Right lung (tissue), 5 donors: ENCODE measurements around the gene SEMA4B. TPM values are rescaled to one million over a fixed set of nuclear protein-coding genes. Genes with fewer than 3 reads are reported as not detected.
"Not testable (repeated sequence)": the region's sequence is repeated elsewhere in the genome, so short reads cannot be mapped to it uniquely, and the experiment has no call there.

Source experiments
- DNase-seq, 2 donors: peaks; one replicate each; pipeline ENCODE4 v3.0.0-alpha.2; 2013
- polyA plus RNA-seq, 5 donors: library from polyadenylated mRNA; unstranded; fragments of 120-200 nt; gene quantifications; one replicate each; pipeline versions ENCODE4 v1.2.1 to v1.2.3, GENCODE V29; 2013; ENCODE audit warnings: inconsistent platforms in 1 of 5, low replicate concordance in 1 of 5; ENCODE audit not compliant: insufficient read length in 5 of 5, insufficient read depth in 1 of 5

SEMA4B gene
- polyA plus RNA-seq, 5 donors = 21.0 to 30.0 (median 23.4) TPM

DNA sequence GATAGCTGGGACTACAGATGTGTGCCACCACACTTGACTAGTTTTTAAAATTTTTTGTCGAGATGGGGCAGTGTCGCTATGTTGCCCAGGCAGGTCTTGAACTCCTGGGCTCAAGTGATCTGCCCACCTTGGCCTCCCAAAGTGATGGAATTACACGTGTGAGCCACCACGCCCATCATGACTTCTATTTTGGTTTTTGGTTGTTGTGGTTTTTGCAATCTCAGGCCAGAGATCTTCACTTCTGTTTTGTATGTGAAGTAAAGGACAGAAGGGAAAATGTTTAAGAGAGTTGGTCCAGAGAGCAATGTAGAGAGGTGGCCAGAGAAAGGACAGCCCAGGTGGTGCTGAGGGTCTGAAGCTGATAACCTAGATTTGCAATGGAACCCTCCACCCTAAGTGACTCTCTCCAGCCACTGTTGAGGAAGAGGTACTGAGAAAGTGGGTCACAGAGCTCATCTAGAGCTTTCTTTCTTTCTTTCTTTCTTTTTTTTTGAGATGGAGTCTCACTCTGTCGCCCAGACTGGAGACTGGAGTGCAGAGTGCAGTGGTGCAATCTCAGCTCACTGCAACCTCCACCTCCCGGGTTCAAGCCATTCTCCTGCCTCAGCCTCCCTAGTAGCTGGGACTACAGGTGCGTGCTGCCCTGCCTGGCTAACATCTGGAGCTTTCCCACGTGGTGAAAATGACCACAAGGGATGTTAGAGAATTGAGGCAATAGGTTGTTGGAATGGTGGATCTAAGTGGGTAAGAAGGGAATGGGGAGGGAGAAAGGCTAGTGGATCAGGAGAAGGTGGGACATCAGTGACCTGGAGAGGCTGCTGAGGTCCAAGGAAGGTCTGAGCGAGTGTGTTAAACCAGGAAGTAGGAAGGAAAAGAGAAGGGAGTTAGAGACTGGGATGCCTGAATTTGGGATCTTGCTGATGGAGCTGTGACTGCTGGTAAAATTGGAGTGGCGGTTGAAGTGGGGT, 22.4 kb upstream of the SEMA4B start:
- DNase-seq = no peak

DNA sequence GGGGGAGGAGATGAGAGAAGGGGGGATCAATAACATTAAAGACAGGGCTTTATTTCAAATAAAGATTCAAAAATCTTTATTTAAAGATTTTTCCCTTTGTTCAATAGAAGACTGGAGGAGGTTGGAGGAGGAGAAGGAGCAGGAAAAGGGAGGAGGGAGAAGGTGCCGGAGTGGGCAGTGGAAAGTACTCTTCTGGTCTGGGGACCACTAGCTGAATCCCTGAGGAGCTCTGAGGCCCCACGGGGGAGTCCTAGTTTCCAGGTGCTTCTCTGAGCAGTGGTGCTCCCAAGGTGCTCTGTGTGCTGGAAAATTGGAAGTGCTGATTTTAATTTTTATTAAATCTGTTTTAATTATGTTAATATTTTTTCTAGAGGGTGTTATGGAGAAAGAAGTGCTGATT, 19.4 kb upstream of the SEMA4B start:
- DNase-seq = no peak

DNA sequence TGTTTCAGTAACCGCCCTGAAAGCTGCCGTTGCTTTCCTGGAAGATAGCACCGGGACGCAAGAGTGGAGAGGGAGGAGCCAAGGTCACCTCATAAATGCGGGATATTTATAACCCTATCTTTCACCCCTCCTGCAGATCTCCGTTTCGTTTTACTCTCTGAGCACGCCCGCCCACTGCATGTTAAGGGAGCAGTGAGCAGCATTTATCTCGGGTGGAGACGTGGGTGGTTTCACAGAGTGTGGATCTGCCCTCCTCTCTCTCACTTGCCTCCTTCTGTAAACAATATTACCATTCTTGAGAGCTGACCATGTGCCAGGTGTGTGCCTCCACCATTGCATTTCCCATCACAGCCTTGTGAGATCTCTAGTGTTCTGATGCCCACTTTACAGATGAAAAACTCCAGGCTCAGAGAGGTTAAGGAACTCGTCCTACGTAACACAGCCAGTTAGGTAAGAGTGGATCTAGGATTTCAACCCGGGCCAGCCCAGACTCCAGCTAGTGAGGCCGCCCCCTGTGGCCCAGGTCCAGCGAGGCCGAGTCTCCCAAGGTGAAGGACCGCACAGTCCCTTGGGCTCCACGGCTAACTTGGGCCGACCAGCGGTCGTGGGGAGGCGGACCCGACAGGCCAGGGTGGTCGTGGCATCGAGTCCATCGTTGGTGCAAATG, 16.9 kb upstream of the SEMA4B start:
- peak; percentile 18 to 28 for DNase-seq

DNA sequence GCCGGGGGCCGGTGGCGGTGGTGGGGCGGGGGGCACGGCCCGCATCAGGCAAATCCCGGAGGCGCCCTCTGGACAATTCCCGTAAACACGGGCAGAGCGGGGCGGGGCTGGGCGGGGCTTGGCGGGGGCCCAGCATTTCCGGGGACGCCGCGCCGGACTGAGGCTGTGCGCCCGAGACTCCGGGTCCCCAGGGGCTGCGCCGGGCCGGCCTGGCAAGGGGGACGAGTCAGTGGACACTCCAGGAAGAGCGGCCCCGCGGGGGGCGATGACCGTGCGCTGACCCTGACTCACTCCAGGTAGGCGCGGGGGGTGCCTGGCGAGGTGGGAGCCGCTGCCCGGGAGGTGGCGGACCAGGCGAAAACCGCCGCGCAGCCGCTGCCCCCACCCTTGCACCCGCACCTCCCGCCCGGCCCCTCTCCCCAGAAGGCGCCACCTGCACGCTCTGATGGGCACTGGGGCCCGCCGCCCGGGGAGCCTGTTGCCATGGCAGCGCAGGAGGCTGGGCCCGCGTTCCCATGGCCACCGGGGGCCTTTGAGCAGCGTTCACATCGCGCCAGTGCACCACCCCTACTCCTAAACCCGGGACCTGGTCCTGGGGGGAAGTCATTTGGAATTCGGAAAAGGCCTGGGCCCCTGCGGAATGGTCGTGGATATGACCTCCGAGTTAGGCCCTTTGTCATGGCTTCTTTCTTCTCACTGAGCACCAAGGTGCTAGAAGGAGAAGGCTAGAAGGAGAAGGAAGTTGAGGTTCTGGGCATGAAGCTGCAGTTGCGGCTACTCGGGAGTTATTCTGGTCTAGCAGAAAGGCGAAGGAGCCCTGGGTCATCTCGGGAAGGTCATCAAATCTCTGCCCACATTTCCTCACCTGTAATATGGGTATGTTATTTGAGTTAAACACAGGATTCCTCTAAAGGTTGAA, 16.1 kb upstream of the SEMA4B start:
- DNase-seq = peak; percentile 24 to 51

DNA sequence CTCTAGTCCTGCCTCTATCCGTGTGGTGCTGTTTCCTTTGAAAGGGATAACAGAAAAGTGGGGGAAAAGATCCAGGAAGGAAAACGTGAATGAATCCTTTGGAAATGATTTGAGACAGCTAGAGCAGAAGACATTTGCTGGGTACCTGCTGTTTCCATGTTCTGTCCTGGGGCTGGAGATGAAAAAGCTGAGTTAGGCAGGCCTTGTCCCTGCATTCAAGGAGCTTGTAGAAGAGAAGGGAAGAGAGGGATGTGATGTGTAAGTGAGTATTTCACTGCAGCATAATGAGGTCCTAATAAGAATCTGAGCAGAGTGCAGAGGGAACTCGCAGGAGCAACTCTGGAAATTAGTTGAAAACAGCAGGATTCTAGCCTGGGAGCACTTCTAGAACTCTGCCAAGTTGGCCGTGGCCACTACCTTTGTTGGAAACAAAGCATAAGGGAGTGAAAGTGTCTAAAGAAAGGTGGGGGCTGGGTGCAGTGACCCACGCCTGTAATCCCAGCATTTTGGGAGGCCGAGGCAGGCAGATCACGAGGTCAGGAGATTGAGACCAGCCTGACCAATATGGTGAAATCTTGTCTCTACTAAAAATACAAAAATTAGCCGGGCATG, 13.8 kb upstream of the SEMA4B start:
- no peak for DNase-seq

DNA sequence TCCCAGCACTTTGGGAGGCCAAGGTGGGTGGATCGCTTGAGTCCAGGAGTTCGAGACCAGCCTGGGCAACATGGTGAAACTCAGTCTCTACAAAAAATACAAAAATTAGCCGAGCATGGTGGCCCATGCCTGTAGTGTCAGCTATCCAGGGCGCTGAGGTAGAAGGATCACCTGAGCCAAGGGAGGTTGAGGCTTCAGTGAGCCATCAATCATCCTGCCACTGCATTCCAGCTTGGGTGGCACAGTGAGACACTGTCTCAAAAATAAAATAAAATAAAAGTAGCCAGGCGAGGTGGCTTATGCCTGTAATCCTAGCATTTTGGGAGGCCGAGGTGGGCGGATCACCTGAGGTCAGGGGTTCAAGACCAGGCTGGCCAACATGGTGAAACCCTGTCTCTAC, 13.1 kb upstream of the SEMA4B start:
- DNase-seq = not testable (repeated sequence)

DNA sequence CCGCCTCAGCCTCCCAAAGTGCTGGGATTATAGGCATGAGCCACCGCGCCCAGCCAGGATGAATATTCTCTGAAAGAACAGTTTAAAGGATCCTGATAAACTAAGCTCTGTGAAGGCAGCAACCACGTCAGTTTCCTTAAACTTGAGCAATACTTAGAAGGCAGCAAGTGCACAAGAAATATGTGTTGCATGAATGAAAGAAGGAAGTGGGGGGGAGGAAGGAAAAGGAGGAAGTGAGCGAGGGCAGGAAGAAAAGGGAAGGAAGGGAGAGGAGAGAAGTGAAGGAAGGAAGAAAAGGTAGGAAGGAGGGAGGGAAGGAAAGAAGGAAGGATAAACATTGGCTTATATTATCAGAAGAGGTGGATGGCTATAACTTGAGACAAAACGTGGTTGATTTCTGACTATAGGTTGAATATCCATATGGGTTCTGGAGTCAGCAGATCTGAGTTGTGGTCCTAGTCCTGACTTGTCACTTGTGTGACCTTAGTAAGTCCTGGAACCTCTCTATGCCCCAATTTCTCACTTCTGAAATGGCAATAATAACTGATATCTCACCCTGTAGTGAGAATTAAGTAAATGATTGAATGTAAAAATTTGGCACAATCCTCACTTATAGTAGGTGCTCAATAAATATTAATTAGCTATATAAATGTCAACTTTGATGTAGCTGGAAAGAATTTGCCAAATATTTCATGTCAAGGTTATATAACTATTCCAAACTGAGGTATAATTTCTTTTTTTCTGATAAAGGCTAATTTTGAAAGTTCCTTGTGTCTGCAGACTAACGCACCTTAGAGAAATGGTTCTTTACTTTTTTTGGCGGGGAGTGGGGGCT, 12.0 kb upstream of the SEMA4B start:
- DNase-seq = no peak

DNA sequence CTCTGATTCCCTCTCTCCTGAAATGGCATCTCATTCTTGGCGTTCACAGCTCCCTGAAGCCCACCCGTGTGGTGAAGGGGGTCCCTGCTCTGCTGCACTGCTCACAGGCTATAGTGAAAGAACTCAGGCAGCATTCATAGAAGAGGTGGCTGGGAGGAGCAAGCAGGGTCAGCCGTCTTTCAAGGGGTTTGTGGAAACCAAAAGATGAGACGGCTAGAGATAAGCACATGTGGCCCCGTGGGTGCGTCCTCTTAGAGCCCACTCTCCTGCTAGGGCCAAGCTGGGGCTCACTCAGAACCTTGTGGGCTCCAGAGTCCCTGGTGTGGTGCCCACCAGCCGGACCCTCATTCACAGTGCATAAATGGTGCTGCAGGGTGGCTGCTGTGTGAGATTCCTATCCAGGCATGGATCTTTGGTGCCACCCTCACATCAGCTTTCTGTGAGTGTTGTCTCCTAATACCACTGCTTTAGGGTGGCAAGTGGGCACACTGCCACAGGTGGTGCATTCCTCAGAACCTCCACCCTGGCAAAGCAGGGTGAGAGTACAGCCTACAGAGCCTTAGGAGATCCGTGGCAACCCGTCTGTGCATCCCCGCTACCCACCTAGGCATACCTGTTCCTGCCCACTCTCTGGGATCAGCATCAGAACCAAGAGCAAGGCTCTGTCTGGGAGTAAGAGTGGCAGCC, 11.2 kb upstream of the SEMA4B start:
- DNase-seq = no peak

DNA sequence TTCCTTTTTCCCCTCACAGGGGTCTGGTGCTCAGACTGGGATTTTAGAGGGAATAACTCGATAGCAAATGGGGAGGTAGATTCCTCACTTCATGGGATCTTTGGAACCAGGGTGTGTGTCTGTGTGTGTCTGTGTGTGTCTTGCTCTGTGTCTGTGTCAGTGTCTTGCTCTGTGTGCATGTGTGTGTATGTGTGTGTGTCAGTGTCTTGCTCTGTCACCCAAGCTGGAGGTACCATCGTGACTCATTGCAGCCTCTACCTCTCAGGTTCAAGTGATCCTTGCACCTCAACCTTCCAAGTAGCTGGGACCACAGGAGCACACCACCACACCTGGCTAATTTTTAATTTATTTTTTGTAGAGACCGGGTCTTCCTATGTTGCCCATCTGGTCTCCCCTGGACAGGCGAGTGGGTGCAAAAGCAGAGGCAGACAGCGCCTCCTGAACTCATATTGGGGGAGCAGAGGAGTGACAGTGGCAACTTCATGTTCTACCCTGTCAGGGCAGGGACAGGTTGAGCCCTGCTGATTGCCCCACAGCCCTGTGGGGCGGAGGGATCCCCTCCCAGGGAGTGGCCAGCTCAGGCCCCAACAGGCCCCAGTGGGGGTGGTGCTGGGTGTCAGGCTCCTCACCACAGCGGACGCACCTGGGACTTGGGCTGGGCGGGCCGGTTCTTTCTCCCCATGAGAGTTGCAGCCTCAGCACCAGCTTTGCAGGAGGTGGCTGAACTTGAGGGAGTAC, 10.4 kb upstream of the SEMA4B start:
- no peak for DNase-seq

DNA sequence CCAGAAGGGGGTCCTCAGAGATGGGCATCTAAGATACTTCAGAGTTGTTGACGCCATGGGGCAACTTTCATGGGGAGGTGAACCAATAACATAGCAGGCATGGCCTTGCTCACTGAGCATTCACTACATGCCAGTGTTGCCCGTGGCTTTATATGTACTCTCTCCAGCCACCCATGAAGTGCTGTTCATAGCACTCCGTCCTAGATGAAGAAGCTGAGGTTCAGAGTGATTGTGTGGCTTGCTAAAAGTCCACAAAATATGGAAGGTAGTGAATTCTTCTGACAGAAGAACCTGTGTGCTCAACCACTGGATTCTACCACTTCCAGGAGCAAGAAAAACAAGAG, 9.8 kb upstream of the SEMA4B start:
- no peak for DNase-seq

DNA sequence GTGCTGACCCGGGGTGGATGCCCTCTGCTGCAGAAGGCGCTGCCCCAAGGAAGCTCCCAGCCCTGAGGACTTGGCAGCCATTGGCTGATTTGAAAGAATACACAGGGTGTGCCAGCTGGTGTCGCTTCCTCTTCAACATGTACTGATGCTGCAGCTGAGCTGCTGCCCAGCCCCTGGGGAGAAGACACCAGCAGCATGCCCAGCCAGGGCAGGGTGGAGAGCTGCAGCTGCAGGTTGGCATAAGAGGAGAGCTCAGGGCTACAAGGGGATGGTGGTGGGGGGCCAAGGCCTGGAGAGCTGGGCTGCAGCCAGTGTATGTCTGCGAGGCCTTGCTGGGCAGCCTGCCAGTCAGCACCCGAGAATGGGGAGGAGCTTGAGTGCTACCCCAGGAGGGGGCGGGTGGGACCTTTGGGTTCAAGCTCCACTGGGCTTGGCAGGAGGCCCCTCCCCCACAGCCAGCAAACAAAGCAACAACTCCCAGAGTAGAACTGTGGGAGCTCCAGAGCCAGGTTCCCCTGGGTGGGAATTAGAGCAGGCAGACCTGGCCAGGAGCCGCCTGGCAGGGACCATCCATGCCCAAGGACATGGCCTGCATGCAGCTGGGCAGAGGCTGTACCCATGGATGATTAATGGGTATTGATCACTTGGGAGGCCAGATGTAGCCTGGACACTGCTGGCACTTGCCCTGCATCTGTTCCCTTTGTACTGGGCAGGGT, 9.2 kb upstream of the SEMA4B start:
- peak in 1 of 2 donors; percentile 67 for DNase-seq

DNA sequence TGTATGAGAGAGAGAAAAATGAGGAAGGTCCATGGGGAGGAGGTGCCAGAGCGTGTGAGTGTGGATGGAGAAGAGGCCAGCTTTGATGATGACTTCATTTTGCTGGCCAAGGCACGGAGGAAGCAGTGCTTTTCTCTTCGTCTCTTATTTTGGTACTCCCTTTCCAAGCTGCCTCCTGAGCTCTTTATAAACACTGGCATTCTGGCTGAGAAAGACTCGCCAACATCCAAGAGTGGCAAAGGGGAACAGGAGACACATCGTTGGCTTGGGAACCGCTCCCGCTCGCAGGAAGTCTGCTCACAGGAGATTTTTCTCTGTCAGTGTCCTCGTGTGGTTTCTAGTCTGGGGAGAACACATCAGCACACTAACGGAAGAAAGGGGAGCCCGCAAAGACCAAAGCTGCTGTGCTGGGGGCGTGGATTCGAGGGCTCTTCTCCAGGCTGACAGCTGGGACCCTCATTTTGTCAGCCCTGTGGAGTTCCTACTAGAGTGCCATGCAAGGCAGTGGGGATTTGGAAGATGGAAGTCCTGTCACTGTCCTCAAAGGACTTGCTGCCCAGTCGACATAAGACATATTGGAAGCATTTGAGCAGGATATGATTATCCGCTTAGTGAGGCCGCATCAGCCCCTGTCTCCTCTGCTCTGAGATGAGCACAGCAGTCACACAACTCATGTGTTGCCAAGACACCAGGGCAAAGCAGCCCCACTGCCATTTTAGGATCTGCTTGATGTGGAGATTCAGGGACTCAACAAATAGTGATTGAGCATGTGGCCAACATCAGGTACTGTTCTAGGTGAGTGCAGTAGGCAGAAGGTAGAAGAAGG, 8.0 kb upstream of the SEMA4B start:
- no peak for DNase-seq

DNA sequence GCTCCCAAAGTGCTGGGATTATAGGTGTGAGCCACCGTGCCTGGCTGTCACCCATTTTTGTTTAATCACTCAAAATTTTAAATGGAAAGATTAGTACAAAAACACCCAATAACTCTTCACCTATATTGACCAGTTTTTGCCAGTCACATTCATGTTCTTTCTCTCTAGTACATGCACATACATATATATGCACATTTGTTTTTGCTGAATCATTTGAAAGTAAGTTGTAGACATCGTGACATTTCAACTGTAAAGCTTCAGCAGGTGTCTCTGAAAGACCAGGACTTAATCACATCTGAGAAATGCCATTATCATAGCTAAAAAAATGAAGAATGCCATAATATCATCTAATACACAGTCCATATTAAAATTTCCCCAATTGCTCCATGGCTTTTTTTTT, 6.5 kb upstream of the SEMA4B start:
- no peak for DNase-seq

DNA sequence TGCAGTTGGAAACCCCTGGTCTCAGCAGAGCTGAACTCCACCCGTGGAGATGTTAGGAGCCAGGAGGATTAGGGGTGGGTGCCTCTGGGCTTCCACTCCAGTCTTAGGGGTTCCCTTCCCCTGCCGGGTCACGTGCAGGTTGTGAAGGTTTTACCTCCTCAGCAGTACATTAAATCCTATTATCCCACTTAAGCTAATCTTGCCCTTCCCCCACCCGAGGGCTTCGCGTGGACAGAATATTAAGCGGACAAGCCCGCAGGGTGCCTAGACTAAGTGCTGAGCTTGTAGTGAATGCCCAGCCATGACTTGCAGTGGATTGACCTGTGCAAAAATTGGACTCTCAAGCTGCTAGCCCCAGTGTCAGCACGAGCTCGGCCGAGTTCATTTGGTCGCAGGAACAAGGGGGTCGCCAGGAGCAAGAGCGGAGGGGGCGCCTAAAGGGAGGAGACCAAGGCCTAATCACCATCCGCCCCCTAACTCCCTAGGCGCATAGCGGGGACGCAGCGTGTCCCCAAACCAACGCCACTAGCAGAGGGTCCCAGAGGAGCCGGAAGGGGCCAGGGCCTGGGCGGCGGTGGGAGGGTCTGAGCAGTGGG, 498 bp upstream of the SEMA4B start:
- DNase-seq = no peak

DNA sequence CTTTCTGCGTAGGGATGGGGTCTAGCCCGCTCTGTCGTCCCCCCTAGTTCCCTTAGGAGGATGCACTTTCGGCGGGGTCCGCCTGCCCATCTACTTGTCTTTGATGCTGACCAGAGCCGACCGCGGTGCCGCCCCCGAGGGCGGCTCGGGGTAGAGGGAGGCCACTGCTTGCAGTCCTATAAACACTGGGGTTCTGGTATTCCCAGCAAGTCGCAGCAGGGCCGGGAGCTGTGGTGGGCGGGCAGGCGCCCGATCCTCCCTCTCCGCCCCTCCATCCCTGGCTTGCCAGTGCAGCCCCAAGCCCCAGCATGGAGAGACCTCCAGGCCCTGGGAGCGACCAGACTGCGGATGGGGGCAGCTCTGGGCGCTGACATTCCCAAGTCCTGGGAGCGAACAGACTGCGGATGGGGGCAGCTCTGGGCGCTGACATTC, 830 bp downstream of the SEMA4B start:
- DNase-seq = no peak

DNA sequence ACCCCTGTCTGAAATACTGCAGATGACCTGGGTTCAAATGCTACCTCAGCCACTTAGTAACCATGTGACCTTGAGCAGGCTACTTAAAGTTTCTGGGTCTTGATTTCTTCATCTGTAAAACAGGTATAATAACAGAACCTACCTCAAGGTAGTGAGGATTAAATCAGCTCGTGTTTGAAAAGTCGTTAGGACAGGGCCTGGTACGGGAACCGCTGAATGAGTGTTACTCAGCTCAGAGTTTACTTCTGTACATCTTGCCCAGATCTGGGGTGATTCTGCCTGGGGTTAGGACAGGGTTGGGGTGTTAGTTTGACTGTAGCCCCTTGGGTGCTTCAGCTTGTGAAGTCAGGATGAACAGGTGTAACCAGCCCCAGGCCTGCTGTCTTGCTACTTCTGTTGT, 1.8 kb downstream of the SEMA4B start:
- DNase-seq = no peak

DNA sequence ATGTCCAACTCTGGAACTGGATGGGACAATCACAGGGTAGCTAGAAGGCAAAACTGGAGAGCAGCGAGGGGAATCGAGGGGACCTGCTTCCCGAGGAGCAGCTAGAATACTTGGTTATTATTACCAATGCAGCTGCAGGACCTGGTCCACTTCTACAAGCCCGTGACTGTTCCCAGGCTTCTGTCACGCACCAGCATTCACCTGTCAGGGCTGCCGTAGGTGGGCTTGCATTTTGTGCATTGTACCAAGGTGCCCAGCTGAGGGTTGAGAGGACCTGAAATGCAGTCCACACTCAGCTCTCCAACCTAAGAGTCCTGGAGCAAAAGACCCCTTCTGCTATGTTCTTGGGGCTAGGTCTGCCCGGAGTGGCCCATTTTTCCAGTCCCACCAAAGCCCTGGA, 2.3 kb downstream of the SEMA4B start:
- no peak for DNase-seq
